GM21381 (cell line): ENCODE results near the gene B2M.
"Not testable (repeated sequence)": the region's sequence is repeated elsewhere in the genome, so short reads cannot be mapped to it uniquely, and the experiment has no call there.

Source experiments
- ATAC-seq: cut with Tn5 transposase; IDR thresholded peaks from one replicate; pipeline ENCODE4 v1.9.1; 2021; ENCODE audit warnings: mild to moderate bottlenecking, moderate library complexity; ENCODE audit not compliant: unreplicated experiment

B2M gene

DNA sequence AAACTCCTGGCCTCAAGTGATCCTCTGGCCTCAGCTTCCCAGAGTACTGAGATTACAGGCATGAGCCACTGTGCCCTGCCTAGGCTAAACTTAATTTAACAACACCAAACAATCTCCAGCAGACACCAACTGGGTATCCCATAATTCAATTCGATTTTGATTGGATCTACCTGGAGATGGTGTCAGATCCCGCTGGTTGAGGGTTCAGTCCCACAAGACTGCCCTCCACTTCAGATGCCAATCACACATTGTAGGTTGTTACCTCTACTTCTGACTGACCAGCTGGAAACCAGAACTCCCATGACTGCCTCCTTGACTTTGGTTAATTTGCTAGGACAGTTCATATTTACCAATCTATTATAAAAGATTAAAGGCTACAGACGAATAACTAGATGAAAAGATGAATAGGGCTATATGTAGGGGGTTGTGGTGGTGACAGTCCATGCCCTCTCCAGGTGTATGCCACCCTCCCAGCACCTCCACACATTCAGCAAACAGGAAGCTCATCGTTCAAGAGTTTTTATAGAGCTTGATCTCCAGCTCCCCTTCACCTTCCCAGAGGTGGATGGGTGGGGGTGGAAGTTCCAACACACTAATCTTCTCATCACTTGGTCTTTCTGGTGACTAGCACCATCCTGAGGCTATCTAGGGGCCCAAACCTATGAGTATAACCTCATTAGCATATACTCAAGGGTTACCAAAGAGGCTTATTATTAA is 9.3 kb downstream of the B2M start:
- ATAC-seq, result no peak

DNA sequence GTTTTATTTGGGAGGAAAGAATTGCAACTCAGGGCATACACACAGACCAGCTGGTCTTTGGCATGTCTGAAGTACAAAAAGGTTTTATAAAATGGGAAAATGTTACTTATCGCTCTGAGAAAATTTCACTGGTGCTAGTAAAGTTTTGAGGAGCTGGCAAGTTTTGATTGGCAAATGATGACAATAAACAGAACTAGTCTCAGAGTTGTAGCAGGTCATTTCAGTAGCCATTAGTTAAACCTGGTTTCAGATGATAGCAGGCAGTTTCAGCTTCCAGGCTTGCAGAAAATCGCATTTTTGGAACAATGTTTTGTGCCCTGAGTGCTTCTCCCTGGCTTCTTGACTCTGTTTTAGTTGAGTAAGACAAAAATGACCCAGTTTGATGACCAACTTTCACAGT is 10.7 kb downstream of the B2M start:
- ATAC-seq, result no peak

DNA sequence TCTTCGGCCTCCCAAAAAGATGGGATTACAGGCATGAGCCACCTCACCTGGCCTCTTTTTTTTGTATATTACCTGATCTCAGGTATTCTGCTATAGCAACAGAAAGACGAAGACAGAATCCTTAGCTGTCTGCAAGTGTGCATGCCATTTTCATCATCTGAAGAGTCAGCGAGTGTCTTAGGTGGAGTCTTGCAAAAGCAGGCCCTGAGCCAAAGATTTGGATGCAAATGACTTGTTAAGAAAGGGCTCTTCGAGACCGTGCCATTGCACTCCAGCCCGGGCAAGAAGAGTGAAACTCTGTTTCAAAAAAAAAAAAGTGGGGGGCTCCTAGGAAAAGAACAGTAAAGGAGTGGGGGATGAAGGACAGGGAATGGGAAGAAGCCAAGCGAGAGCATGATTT is 14.8 kb downstream of the B2M start:
- ATAC-seq, result no peak

DNA sequence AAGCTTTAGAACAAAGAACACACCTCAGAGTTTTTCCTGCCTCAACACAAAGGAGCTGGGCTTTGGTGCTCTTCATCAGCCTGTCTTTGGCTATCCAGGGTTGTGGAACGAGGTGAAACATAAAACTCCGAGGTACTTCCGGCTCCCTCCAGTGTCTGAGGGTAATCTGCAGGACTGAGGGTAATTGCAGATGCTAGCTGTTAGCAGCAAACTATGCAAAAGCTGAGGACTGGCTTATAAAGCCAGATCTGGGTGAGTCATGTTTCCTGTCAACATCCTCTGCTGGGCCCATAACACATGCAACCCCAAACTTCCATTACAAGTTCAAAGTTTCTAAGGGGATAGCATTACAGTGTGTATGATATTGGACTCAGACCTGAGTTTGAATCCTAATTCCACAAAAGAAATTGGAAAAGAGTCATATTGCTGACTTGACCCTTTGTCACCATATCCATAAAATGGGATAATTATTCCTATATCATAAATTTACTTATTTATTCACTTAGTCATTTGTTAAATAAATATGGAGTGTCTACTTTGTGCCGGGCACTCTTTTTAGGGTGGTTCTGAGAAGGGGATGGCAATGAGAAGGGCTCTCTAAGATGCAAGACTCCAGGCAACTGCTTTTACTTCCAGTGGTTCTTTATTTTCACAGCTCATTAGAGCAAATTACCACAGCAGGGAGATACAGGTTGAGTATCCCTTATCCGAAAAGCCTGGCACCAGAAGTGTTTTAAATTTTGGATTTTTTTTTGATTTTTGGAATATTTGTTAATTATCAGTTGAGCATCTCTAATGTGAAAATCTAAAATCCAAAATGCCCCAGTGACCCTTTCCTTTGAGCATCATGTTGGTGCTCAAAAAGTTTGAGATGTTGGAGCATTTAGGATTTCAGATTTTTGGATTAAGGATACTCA is 15.5 kb downstream of the B2M start:
- ATAC-seq, result peak; percentile 36

DNA sequence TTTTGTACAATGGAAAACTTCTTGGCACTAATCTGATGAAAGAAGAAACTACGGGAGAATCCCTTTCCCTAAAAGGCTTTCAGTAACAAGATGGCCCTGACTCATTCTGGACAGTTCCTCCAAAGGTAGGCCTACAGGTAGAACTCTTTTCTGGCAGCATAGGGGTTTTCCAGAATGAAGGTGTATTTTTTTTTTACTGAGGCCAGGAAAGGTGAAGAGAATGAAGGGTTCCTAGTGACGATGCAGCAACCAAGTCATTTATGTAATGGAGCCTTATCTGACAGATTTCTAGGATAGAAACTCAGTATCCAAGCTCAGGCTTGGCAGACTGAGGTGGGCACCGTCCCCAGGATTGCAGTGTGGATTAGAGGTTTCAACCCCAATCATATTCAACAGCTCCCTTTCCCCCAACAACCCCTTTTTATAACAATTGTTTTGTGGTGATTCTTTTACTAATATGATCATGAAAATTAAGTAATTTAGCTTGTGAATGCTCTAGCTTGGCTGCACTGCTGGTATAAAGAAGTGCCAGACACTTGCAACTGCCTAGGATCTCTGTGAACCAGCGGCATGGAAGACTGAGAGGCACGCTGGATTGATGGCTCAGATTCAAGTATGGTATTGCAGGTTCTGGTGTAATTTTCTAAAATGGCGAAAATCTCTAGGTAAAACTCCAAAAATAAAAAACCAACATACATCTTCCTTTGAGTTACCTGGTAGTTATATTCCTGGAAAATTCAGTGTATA is 16.3 kb downstream of the B2M start:
- ATAC-seq, result no peak

DNA sequence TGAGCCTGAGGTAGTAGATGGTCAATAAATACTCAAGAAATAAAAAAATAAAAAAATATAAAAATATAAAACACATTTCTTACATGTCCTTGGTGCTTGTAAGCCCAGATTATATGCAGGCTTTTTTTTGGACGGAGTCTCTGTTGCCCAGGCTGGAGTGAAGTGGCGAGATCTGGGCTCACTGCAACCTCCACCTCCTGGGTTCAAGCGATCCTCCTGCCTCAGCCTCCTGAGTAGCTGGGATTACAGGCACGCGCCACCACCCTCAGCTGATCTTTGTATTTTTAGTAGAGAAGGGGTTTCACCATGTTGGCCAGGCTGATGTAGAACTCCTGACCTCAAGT is 16.9 kb downstream of the B2M start:
- not testable (repeated sequence) for ATAC-seq

DNA sequence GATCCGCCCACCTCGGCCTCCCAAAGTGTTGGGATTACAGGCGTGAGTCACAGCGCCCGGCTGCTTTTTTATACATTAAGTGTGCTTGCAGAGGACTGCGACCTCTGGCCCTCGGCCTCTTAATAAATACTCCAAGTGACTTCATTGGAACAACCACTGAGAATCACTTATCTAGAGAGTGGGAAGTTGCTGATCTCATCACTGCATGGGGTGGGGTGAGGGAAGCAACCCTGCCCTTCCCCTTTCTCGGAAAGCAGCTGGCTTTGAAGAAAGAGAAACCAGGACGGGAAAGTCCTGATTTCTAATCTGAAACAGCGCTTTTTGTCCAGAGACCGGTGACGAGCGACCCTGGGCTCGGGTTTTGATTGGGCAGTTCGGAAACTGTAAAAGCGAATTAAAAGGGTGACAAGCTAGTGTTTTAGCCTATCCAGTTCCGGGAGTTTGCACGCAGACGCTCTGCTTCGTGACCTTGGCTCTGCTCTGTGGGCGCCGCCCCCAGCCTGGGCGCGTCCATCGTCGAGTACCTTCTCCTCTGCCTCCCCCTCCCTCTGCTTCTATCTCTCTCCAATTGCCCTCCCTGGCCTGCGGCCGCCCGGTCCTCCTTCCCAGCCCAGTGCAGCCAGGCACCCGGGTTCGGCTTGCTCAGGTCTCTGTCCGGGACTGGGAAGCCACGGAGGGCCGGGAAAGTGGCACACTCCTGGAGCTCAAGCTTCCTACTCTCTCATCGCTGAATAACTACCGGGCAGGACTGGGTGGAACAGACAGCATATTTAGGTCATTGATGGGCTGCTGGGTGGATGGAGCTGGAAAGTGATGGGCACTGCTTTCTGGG is 17.5 kb downstream of the B2M start:
- ATAC-seq, result peak; percentile 68

DNA sequence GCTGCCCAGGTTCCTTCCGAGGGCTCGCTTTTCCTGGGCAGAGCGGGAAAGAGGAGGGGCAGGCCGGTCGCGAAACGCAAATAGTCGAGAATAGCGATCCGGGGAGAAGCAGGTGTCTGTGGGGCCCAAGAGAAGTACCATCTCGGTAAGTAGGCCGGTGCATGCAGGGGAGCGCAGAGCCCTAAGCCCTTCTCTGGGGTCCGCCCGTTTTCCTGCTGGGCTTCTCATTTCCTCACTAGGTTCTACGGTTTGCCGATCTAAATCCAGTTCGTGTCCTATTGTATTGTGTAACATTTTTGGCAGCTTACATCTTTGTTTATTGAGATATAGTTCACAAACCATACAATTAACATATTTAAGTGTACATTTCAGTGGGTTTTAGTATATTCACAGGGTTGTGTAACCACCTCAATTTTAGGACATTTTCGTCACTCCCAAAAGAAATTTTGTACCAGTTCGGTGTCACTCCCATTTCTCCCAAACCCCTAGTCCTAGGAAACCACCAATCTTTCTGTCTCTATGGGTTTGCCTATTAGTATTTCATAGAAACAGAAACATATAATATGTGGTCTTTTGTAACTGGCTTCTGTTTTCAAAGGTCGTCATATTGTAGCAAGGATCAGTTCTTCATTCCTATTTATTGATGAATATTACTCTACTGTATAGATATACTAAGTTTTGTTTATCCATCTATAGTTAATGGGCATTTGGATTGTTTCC is 18.3 kb downstream of the B2M start:
- ATAC-seq, result no peak

DNA sequence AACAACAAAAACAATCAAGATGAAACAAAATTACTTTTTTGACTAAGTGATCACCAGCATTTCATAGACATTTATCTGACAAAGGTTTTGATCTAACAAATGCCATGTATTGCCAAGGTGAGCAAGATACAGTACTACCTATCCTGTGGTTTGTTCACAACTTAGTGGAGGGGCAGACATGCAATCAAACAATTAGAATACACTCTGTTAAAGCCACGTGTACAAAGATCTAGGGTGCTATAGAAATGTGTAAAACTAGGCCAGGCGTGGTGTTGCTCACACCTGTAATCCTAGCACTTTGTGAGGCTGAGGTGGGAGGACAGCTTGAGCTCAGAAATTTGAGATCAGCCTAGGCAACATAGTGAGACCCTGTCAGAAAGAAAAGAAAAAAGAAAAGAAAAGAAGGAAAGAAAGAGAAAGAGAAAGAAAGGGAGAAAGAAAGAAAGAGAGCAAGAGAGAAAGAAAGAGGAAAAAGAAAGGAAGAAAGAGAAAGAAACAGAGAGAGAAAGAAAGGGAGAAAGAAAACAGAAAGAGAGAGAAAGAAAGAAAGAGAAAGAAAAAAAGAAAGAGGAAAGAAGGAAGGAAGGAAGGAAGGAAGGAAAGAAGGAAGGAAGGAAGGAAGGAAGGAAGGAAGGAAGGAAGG is 23.6 kb downstream of the B2M start:
- ATAC-seq, result no peak

DNA sequence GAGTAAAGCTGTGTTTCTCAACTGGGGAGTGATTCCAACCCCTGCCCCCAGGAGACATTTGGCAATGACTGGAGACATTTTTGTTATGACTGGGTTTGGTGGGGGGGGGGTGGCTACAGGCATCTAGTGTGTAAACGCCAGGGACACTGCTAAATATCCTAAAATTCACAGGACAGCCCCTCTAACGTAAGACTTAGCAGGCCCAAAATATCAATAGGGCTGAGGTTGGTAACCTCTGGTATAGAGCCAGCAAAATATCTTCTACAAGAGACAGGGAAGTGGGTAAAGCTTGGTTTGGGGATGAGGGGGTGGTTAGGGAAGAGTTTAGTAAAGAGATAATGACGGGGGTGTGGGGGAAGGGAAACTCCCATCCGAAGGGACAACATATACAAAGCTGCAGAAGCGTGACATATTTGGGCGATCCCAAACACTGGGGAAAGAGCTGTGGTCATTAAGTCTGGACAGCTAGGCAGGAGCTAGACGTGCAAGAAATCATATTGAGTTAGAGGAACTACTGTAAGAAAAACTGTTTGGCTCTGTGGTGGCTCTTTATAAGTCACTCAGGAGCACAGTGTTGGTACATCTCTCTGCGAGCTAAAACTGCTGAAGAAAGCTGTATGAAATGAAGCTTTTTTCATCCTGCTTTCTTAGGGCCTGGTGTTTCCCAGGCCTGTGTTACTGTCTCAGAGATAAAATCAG is 24.3 kb downstream of the B2M start:
- ATAC-seq, result peak; percentile 42

DNA sequence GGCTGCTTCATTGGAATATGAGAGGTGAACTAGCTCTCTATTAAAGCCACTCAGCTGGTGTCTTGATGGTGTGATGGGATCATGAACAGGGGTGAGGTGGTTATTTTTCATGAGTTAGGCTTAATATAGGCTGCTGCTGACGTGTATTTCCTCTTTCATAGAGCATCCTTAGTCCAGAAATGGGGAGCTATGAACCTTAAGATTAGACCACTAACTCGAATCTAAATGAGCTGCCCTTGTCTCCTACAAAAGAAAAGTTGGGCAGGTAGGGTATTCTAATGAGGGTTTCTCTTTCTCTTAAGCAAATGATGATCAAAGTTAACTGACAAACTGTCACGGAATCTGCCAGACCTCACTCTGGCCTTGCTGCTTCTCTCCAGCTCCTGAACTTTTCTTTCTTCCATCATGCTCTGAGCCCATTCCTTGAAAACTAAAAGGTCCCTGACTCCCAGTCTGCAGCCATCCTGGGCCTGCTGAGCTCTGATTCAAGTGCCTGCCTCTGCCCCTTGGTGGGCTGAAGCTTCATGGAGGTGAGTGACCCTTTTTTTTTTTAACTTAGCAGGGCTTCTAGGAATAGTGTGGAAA is 25.0 kb downstream of the B2M start, which contains the start of gene TRIM69:
TSS of gene TRIM69 (plus strand) at position 348 of the 585 bp plus-strand sequence. CDS start at position 525, 177 bp downstream.
- peak; percentile 28 for ATAC-seq

DNA sequence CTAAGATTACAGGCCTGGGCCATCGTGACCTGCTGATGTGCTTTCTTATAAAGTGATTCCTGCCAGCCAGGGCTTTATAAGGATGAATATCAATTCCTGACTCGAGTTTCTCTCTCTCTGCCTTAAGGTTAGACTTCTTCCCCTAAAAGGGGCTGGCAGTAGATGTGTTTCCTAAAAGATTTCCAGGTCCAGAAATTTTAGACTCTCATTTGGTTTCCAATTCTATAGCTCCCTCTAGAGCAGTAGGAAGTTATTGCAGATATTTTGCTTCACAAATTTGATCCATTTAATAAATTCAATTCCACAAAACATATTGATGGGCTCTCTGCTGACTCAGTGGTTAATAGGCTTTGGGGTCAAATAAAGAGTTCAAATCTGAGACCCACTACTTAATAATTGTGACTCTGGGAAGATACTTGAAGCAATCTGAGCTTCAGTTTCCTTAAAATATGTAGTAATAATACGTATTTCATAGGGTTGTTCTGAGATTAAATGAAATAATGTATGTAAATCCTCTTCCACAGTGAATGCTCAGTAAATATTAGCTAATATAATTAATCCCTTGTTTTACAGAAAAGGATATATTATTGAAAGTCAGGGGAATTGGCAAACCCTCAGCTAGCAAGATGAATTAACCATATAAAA is 27.1 kb downstream of the B2M start:
- no peak for ATAC-seq

DNA sequence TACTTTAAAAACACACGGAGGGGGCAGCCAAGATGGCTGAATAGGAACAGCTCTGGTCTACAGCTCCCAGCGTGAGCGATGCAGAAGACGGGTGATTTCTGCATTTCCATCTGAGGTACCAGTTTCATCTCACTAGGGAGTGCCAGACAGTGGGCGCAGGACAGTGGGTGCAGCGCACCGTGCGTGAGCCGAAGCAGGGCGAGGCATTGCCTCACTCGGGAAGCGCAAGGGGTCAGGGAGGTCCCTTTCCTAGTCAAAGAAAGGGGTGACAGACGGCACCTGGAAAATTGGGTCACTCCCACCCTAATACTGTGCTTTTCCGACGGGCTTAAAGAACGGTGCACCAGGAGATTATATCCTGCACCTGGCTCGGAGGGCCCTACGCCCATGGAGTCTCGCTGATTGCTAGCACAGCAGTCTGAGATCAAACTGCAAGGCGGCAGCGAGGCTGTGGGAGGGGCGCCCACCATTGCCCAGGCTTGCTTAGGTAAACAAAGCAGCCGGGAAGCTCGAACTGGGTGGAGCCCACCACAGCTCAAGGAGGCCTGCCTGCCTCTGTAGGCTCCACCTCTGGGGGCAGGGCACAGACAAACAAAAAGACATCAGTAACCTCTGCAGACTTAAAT is 28.0 kb downstream of the B2M start:
- not testable (repeated sequence) for ATAC-seq

DNA sequence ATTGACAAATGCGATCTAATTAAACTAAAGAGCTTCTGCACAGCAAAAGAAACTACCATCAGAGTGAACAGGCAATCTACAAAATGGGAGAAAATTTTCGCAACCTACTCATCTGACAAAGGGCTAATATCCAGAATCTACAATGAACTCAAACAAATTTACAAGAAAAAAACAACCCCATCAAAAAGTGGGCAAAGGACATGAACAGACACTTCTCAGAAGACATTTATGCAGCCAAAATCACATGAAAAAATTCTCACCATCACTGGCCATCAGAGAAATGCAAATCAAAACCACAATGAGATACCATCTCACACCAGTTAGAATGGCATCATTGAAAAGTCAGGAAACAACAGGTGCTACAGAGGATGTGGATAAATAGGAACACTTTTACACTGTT is 32.1 kb downstream of the B2M start:
- ATAC-seq, result not testable (repeated sequence)

DNA sequence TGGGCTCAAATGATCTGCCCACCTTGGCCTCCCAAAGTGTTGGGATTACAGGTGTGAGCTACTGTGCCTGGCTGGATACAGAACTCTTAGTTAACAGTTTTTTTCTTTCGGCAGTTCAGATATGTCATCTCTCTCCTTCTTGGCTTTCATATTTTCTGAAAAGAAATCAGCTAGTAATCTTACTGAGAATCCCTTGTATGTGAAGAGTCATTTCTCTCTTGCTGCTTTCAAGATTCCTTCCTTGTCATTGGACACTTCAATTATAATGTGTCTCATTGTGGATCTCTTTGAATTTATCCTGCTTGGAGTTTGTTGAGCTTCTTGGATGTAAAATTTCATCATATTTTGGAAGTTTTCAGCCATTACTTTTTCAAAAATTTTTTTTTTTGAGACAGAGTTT is 42.0 kb downstream of the B2M start:
- no peak for ATAC-seq

DNA sequence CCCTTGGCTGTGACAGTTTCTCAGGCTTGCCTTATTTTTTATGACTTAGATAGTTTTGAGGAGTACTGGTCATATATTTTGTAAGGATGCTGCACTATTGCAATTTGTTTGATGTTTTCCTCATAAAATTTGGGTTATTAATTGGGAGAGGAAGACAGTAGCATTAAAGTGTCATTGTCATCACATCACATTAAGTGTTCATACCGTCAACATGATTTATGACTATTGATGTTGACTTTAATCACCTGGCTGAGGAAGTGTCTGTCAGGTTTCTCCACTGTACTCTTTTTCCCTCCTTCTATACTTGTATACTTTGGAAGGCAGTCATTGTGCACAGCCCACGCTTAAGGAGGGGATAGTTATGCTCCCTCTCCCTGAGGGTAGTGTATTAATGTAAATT is 51.9 kb downstream of the B2M start:
- no peak for ATAC-seq

DNA sequence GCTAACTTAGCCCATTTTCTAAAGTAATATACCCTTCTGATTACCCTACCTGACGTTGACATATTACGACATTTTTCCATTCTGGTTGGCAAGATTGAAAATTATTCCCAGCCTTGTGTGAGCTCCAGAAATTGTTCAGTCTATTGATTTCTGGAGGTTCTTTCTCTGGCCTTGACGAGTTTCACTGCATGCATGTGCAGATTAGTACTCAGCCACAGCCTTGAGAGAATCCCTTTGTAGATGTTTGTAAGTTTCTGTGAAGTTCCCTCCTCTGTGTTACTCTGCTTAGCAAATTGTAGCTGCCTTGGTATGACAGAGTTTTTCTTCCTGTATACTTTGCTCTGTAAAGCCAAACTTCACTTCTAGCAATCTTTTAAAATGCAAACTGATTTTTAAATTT is 52.5 kb downstream of the B2M start:
- no peak for ATAC-seq

DNA sequence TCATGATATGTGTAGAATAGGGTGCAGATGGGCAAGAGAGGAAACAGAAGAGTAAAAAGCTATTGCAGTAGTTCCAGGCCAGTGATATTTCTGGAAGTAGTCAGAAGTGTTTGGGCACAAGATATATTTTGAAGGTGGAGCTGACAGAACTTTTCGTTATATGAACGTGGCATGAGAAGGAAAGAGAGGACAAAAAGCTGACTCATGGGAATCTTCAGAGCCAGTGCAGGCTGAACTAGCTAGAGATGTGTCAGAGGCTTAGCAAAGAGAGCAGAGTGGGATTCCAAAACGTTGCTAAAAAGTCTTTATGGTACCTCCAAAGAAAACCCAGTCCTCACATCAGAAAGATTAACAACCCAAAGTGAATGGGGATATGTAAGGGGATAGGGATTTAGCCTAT is 53.7 kb downstream of the B2M start:
- no peak for ATAC-seq
